Testis (tissue), 3 donors: Measurements from ENCODE around the gene IL36RN. TPM values are rescaled to one million over a fixed set of nuclear protein-coding genes. Genes with fewer than 3 reads are reported as not detected.

Experiments
- DNase-seq: peaks from one replicate; pipeline ENCODE4 v3.0.0-alpha.2; 2019
- H3K27ac ChIP-seq, 2 donors: fragments of 200-600 bp; sonication (generic); one replicate each; pipeline ENCODE4 v1.5.1; 2019
- H3K27me3 ChIP-seq: fragments of 200-600 bp; sonication (generic); one replicate; pipeline ENCODE4 v1.5.1; 2019
- H3K36me3 ChIP-seq: fragments of 200-600 bp; sonication (generic); one replicate; pipeline ENCODE4 v1.5.1; 2017; ENCODE audit warnings: low read depth; ENCODE audit errors: missing control alignments
- H3K4me1 ChIP-seq: fragments of 200-600 bp; sonication (generic); one replicate; pipeline ENCODE4 v1.5.1; 2019
- H3K4me3 ChIP-seq, 2 donors: fragments of 200-600 bp; sonication (generic); one replicate each; pipeline ENCODE4 v1.5.1; 2017 to 2019
- H3K9me3 ChIP-seq: fragments of 200-600 bp; sonication (generic); one replicate; pipeline ENCODE4 v1.5.1; 2017
- POLR2A ChIP-seq: fragments of 450-650 bp; IDR thresholded peaks from one replicate; pipeline ENCODE4 v1.6.1; 2017; ENCODE audit warnings: antibody characterized with exemption, mild to moderate bottlenecking, moderate library complexity
- WGBS, 2 donors: methylation state at CpG; one replicate each; pipeline ENCODE4 v1.1.5; 2018; 5-methylcytosine and 5-hydroxymethylcytosine counted together
- intact Hi-C: fragments of 100-400 bp; cut with DNase I; formaldehyde crosslinking; loops from one replicate; pipeline ENCODE4 v1.15.1; 2023; ENCODE audit warnings: low total_unique reads
- polyA plus RNA-seq: library from polyadenylated mRNA; stranded (reverse); fragments of 350-450 nt; fragmentation: Illumina TruSeq; extraction: RNeasy Lipid Tissue Mini Kit (QIAGEN cat#74804); gene quantifications from one replicate; pipeline ENCODE4 v1.2.3, GENCODE V29; 2014; ENCODE audit warnings: low read depth, low replicate concordance; ENCODE audit not compliant: insufficient read depth
- total RNA-seq, 2 donors: library from RNA; depleted of rRNA; stranded (reverse); fragments of >200 nt; gene quantifications; one replicate each; pipeline ENCODE4 v1.2.3, GENCODE V29; 2016
- TF ChIP-seq, protein P1 (sequence below), 3 experiments: fragments of 450-650 bp in 2 of 3; fragments of 200-600 bp in 1 of 3; sonication (generic) in 1 of 3; IDR thresholded peaks; one replicate each; pipeline ENCODE4 v1.5.1; 2016 to 2019; ENCODE audit warnings: antibody characterized with exemption in 3 of 3, mild to moderate bottlenecking in 2 of 3, moderate library complexity in 1 of 3

The IL36RN gene
- total and polyA plus RNA-seq, 3 donors from 2014 or later, result not detected

DNA sequence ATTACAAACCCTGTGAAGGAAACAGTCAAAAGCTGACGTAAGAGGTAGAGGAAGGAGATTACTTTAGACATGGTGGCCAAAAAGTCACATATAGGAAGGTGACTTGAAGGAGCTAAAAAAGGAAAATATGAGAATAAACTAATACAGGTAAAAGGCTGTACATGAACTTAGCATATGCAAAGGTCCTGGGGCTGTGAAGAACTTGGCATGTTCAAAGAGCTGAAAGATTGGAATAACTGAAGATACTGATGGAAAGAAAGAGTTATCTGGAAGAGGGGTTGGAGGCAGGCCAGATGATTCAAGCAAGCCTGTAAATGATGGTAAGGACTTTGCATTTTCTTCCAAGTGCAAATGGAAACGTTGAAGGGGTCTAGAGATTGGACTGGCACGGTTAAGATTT lies 40.5 kb upstream of the IL36RN start:
- H3K36me3 ChIP-seq, result no peaks in the 10 kb centered on the region
- no peaks in the 10 kb centered on the region for H3K9me3 ChIP-seq
- TF ChIP-seq, protein P1, sequence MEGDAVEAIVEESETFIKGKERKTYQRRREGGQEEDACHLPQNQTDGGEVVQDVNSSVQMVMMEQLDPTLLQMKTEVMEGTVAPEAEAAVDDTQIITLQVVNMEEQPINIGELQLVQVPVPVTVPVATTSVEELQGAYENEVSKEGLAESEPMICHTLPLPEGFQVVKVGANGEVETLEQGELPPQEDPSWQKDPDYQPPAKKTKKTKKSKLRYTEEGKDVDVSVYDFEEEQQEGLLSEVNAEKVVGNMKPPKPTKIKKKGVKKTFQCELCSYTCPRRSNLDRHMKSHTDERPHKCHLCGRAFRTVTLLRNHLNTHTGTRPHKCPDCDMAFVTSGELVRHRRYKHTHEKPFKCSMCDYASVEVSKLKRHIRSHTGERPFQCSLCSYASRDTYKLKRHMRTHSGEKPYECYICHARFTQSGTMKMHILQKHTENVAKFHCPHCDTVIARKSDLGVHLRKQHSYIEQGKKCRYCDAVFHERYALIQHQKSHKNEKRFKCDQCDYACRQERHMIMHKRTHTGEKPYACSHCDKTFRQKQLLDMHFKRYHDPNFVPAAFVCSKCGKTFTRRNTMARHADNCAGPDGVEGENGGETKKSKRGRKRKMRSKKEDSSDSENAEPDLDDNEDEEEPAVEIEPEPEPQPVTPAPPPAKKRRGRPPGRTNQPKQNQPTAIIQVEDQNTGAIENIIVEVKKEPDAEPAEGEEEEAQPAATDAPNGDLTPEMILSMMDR (IDR thresholded peaks at IDR 0.05), result no peak
- TF ChIP-seq POLR2A, result no peak
- 76 to 86% methylated on average over 3 of the region's 3 CpGs for WGBS, 2 donors
- H3K27ac ChIP-seq, result no peak overlapping the region
- intact Hi-C loops, result no loop called here
- no peaks in the 10 kb centered on the region for H3K27me3 ChIP-seq
- no peaks in the 10 kb centered on the region for H3K4me1 ChIP-seq
- H3K4me3 ChIP-seq, result no peak overlapping the region
- DNase-seq, result no peak

DNA sequence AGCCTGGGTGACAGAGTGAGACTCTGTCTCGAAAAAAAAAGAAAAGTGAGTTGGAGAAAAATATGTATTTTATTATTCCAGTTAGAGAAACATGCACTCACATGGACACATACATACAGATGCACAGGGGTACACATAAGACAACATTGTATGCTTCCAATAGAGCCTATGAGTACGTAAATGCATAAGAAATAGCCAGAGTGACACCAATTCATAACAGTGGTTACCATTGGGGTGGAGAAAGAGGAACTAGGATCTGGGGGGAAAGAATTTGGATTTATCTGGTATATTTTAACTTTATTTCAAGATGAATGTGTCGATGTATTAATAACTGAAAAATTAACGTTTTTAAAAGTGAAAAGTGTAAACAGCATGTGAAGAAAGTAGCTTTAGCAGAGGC lies 37.7 kb upstream of the IL36RN start:
- H3K4me3 ChIP-seq, result no peak overlapping the region
- TF ChIP-seq, protein P1 (IDR thresholded peaks at IDR 0.05), result no peak
- TF ChIP-seq POLR2A, result no peak
- no peak for DNase-seq
- 71 to 84% methylated on average over 4 of the region's 4 CpGs for WGBS, 2 donors
- H3K36me3 ChIP-seq, result no peaks in the 10 kb centered on the region
- no peak overlapping the region for H3K27ac ChIP-seq
- H3K27me3 ChIP-seq, result no peaks in the 10 kb centered on the region
- H3K9me3 ChIP-seq, result no peaks in the 10 kb centered on the region
- intact Hi-C loops, result no loop called here
- H3K4me1 ChIP-seq, result no peaks in the 10 kb centered on the region

DNA sequence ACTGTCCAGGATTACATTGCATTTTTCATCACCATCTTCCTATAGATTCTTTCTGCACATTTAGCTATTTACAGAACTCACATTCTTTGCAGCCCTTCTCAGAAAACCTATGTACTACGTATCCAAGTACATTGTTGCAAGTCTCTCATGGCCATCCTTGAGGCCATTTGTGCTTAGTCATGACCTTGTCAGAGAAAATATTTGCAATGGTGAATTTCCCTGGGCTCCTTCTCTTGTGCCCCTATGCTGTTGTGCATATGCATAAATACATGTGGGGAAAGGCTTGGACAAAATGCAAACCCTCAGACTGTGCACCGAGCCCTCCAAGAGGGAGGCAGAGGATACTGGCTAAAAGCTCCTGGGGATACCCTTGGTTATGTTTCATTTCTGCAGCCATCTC lies 34.2 kb upstream of the IL36RN start:
- Histone ChIP-seq H3K4me3 (no peak overlapping the region), H3K36me3 (no peaks in the 10 kb centered on the region), H3K27me3 (no peaks in the 10 kb centered on the region), H3K9me3 (no peaks in the 10 kb centered on the region), H3K27ac (no peak overlapping the region), H3K4me1 (no peaks in the 10 kb centered on the region)
- intact Hi-C loops, result no loop called here
- no peak for TF ChIP-seq POLR2A
- TF ChIP-seq, protein P1 (IDR thresholded peaks at IDR 0.05), result no peak
- 77 to 95% methylated on average over 2 of the region's 2 CpGs for whole genome bisulfite sequencing, 2 donors
- no peak for DNase-seq

DNA sequence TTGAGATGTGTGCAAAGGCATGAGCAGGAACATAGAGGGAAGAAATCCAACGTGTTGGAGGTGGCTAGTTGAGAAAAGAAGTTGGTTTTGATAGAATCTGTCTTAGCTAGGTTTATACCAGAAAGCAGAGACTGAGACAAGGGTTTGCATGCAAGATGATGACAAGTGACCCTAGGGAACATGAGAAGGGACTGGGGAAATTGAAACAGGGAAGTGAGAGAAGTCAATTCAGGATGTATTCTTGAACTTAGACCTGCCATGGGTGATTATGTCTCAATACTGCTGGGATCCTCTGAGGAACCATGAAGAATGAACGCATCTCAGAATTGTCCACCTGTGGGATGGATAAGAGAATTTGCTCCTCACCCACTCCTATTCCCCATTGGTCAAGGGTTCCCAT lies 33.3 kb upstream of the IL36RN start:
- intact Hi-C loops, result no loop called here
- Histone ChIP-seq H3K36me3 (no peaks in the 10 kb centered on the region), H3K27me3 (no peaks in the 10 kb centered on the region), H3K4me3 (no peak overlapping the region), H3K27ac (no peak overlapping the region), H3K9me3 (no peaks in the 10 kb centered on the region), H3K4me1 (no peaks in the 10 kb centered on the region)
- 56 to 73% methylated on average over 2 of the region's 2 CpGs for WGBS, 2 donors
- DNase-seq, result no peak
- TF ChIP-seq POLR2A, result no peak
- TF ChIP-seq, protein P1 (IDR thresholded peaks at IDR 0.05), result no peak

DNA sequence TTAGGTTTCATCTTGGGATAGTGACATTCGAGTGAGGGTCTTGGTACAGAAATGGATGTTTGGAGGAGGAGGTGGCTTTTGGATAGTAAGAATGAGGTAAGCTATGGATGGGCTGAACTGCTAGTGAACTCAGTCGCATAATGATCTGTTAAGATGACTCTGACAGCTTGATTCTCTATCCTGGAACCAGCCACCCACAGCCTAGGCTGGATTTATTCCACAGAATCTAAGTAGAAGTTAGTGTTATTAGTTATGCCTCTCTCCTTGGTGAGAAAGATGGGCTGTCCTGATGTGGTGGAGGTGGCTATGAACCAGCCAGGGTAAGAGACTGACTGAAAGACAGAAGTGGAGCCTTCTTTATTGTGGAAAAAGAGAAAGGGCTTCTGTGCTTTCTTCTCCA lies 31.3 kb upstream of the IL36RN start:
- no peaks in the 10 kb centered on the region for H3K36me3 ChIP-seq
- H3K4me3 ChIP-seq, result no peak overlapping the region
- no peaks in the 10 kb centered on the region for H3K27me3 ChIP-seq
- no peak for TF ChIP-seq POLR2A
- TF ChIP-seq, protein P1 (IDR thresholded peaks at IDR 0.05), result no peak
- H3K27ac ChIP-seq, result no peak overlapping the region
- H3K4me1 ChIP-seq, result no peaks in the 10 kb centered on the region
- no peaks in the 10 kb centered on the region for H3K9me3 ChIP-seq
- WGBS, 2 donors, result 86 to 94% methylated on average over 2 of the region's 2 CpGs
- no peak for DNase-seq
- intact Hi-C loops, result no loop called here
